ENCODE results near the gene NEDD4L.
A peak's percentile ranks its signal among the peaks of the same experiment; 100 is the strongest.
"Not testable (repeated sequence)": the region's sequence is repeated elsewhere in the genome, so short reads cannot be mapped to it uniquely, and the experiment has no call there.

NEDD4L gene

GRCh38 chr18:58156516-58156915 lies 112.5 kb downstream of the NEDD4L start:
- no peak for DNase-seq (ENCODE audit: low read depth)

GRCh38 chr18:58157237-58157636 lies 113.2 kb downstream of the NEDD4L start:
- no peak for DNase-seq (ENCODE audit: low read depth)

GRCh38 chr18:58158008-58158407 lies 114.0 kb downstream of the NEDD4L start:
- DNase-seq (ENCODE audit: low read depth) = no peak

DNA sequence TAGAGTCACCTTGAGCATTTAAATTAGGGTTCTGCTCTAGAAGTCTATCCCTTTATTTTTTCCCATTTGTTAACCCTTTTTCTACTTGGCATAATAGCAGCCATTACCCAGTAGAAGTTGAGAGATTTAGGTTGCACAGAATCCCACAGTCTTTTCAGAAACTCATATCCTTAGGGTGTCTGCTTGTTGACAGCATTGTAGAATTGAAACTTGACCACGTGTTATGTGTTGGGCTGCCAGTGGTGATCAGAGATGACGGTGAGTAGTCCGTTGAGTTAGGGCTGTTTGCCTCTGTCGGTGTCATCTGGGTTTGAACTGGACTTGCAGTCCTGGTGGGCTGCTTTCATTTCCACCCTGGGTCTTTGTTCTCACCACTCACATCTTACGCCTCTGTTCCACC lies 114.4 kb downstream of the NEDD4L start:
- DNase-seq (ENCODE audit: low read depth) = no peak

- no peak for DNase-seq (ENCODE audit: low read depth)
These were observed 117.6 kb downstream of the NEDD4L start for GRCh38 chr18:58161659-58162058.

DNA sequence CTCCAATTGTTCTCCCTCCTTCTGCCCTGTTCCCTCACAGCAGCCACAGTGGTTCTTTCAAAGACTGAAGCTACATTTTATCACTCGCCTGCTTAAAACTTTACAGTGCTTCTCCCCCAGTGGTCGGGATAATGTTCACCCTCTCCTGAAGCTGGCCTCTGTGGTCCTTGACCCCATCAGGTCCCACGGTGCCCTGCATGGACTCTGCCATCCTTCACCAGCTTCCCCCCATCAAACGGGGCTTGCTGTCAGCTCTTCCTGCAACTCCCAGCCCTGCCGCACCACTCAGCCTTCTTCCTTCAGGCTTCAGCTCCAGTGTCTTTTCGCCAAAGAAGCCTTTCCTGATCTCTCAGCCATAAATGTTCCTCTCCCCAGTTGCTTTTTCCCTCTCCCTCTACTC lies 118.1 kb downstream of the NEDD4L start:
- no peak for DNase-seq (ENCODE audit: low read depth)

GRCh38 chr18:58163004-58163590 lies 119.1 kb downstream of the NEDD4L start:
- no peak for DNase-seq (ENCODE audit: low read depth)

DNA sequence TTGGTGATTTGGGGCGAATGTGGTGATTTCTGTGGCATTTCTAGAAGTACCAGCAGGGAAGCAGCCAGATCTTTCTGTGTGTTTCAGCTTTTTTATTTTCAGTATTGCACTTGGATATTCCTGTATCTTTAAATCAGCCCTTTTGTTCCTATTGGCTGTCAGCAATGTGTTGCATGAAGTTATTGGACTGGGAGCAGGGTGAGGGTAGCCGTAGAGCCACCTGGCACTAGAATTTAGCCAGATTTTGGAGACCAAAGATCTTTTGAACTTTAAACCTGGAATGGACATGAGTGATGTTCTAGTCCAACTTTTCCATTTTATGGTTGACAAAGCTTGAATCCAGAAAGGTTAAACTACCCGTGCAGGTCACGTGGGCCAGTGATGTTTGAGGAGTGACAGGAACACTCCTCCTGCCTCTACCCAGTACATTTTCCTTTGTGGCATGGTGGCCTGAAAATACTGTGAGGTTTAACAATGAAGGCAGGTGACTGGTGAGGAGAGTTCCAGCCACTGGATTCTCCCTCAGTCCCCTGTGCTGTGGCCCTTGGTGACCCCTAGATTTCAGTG lies 122.3 kb downstream of the NEDD4L start:
- no peak for DNase-seq (ENCODE audit: low read depth)

- no peak for DNase-seq (ENCODE audit: low read depth)
These were observed 123.0 kb downstream of the NEDD4L start for GRCh38 chr18:58167073-58167472.

DNA sequence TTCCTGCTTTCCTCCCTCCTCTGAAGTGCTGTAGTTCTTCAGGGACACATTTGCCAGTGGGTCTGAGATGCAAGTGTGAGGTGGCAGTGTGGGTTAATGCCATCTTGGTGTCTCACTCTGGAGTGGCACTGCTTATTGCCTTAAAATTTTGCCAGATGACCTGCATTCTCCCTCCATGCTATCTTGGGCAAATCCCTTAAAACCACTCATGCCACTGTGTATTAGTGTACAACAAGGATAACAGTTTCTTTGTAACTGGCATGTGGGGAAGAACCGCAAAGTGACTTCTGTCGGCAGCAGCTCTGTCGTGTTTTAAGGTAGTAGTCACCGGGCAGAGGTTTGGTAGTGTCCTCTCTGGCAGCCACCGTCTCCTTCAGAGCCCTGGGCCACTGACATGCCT lies 124.2 kb downstream of the NEDD4L start:
- DNase-seq (ENCODE audit: low read depth) = no peak

- no peak for DNase-seq (ENCODE audit: low read depth)
These were observed 125.0 kb downstream of the NEDD4L start for GRCh38 chr18:58168993-58169392.

GRCh38 chr18:58169472-58169871 lies 125.4 kb downstream of the NEDD4L start:
- DNase-seq (ENCODE audit: low read depth) = no peak

DNA sequence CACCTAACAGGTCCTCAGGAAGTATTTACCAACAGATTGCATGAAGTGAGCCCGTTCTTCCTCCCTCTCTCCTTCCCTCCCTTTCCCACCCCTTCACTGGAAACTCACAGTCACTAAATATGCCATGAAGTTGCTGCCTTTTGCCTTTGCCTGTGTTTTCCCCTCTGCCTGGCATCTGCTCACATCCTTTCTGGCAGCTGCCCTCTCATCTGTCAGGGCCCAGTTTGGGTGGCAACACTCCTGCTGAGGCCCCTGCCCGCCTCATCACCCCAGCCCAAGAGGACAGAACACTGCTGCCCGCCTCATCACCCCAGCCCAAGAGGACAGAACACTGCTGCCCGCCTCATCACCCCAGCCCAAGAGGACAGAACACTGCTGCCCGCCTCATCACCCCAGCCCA lies 126.0 kb downstream of the NEDD4L start:
- DNase-seq (ENCODE audit: low read depth) = not testable (repeated sequence)

GRCh38 chr18:58172031-58172430 lies 128.0 kb downstream of the NEDD4L start:
- DNase-seq (ENCODE audit: low read depth) = no peak

DNA sequence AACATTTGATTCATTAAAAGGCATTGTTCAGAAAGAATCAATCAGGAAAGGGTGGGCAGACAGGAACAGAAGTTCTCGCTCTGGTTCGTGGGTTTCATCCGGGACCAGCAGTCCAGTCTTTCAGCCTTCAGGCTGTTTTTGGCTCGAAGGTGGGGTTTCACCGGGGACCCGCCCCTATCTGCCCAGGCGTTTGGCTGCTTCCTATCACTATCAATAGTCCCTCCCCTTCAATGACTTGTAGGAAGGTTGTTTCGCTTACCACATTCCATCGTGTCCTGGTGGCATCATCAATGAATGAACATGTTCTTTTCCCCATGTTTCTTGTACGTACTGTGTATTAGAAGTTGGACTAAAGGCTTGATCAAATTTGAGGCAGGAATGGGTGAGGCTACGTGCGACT lies 130.3 kb downstream of the NEDD4L start:
- DNase-seq (ENCODE audit: low read depth) = no peak

DNA sequence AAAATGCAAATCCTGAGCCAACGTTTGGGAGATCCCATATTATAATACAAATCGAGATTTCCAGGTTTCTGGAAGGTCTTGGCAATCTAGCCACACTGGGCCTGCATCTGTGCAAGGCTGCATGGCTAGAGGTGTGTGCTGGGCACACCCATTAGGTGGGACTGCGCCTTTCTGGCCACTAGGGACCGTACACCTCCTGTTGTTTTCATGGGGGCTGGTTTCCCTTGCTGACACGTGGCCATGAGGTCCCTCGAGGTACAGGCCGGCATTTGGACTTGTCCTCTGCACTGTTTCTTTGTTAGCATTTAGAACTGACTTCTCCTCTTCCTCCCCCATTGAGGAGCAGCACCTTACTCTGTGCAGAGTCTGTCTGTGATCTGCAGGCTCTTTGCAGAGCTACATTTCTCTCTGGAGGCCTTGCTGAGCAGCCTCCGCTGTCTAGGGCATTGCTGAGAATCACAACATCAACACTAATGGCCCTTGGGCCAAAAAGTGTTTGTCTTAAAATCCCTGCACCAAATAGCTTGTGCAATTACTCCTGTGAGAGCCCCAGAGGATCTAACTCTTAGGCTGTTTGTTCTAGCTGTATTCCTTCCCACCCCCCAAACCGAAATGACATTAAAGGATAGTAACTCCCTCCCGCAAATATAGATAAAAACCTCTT lies 131.2 kb downstream of the NEDD4L start:
- DNase-seq (ENCODE audit: low read depth) = no peak

DNA sequence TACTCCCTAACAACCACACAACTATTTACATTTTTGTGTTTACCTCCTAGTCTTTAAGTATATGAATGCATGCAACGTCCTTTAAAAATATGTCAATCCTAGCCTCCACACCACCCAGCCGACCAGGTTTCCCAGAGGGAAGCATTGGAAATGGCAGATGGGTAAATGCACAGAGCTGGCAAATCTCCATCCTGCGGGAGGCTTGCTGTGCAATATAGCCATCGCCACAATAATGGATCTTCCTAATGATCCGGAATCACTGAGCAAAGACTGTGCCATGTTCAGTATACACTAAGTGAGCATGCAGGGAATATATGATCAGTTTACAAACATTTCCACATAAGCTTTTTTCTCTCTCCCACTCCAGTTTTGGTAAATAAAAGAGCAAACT lies 131.8 kb downstream of the NEDD4L start:
- DNase-seq (ENCODE audit: low read depth) = no peak

GRCh38 chr18:58177004-58177717 lies 133.1 kb downstream of the NEDD4L start:
- peak; percentile 63 for DNase-seq (ENCODE audit: low read depth)

DNA sequence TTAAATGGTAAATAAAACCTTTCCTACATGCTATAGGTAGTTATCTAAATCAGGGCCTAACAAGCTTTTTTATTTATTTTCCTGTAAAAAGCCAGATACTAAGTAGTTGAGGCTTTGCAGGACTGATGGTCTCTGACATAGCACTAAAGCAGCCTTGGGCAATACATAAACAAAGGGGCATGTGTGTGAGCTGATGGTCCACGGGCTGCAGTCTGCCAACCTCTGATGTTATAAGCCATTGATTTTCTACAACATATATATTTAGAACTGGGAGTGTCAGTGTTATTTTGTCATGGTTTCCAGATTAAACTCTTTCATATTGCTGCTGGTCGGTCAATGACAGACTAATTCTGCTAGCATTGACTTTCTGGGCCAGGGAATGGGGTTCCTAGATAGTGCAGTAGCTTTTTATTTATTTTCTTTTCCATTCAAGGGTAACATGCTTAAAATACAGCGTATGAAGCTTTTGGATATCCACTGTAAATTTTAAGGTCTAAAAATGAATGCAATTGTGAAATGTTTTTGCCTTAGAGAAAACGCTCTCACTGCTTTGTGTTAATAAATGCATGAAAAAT lies 134.0 kb downstream of the NEDD4L start:
- no peak for DNase-seq (ENCODE audit: low read depth)

GRCh38 chr18:58178511-58178910 lies 134.5 kb downstream of the NEDD4L start:
- no peak for DNase-seq (ENCODE audit: low read depth)

- DNase-seq (ENCODE audit: low read depth) = no peak
These were observed 136.1 kb downstream of the NEDD4L start for GRCh38 chr18:58180172-58180571.

DNA sequence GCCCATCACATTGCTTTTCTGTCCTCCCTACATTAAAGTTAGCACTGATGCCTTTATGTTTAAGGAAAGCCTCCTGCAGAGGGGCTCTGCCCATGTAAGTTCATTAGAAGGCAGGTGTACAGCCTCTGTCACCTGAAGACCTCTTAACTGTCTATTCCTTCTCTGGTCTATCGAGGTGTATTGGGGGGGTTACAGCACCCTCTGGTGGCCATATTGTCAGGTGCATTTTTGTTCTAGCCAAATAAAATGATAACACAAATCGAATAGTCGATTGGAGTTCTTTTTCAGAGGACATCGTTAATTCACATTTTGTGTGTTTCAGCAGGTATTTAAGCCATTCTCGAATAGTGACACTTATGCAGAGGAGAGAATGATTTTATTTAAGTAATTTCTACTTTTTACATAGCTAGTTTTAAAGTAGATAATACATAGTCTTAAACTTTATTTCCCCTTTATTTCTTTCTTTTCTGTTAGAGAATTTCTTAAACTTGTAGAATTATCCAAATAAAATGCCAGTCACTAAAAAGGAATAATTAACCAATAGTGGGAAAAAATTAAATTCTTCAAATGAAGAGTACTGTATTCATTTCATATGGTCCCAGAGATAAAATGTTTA lies 136.8 kb downstream of the NEDD4L start:
- DNase-seq (ENCODE audit: low read depth) = no peak

Measured in HS-5 (cell line).